IPS-18c (cell line): ENCODE results near the gene ZCWPW2.

ENCODE experiments used
- H3K4me3 ChIP-seq: 2 replicates; pipeline ENCODE4 v1.7.0; 2013; ENCODE audit warnings: low read depth, mild to moderate bottlenecking, low read length, moderate library complexity; ENCODE audit not compliant: insufficient read depth
- H3K9me3 ChIP-seq: one replicate; pipeline ENCODE4 v1.6.1; 2013; ENCODE audit warnings: mild to moderate bottlenecking, low read length, moderate library complexity; ENCODE audit not compliant: control insufficient read depth, insufficient read depth

ZCWPW2 gene

GRCh38 chr3:28347374-28348264 is 902 bp upstream of the ZCWPW2 start:
- peak overlapping the region; percentile 64 for H3K4me3 ChIP-seq
- no peaks in the 10 kb centered on the region for H3K9me3 ChIP-seq

GRCh38 chr3:28348265-28348628 is 274 bp upstream of the ZCWPW2 start:
- Histone ChIP-seq H3K4me3 (peak overlapping the region; percentile 64), H3K9me3 (no peaks in the 10 kb centered on the region)

- H3K4me3 ChIP-seq: peak overlapping the region; percentile 64
- no peaks in the 10 kb centered on the region for H3K9me3 ChIP-seq
Measured at GRCh38 chr3:28349469-28350000, 1.0 kb downstream of the ZCWPW2 start.

GRCh38 chr3:28376424-28376823 is 27.9 kb downstream of the ZCWPW2 start:
- H3K9me3 ChIP-seq: no peaks in the 10 kb centered on the region

GRCh38 chr3:28386049-28386448 is 37.5 kb downstream of the ZCWPW2 start:
- Histone ChIP-seq H3K4me3 (no peak overlapping the region), H3K9me3 (no peaks in the 10 kb centered on the region)

More at GRCh38 chr3:28376424-28376823, 27.9 kb downstream of the ZCWPW2 start:
- H3K4me3 ChIP-seq: no peak overlapping the region

GRCh38 chr3:28388978-28389377 is 40.5 kb downstream of the ZCWPW2 start:
- Histone ChIP-seq H3K4me3 (no peak overlapping the region), H3K9me3 (no peaks in the 10 kb centered on the region)

- Histone ChIP-seq H3K4me3 (no peak overlapping the region), H3K9me3 (peaks cover 4% of the 10 kb centered on the region)
Measured at GRCh38 chr3:28399206-28399605, 50.7 kb downstream of the ZCWPW2 start.

GRCh38 chr3:28406241-28406640 is 57.7 kb downstream of the ZCWPW2 start:
- no peak overlapping the region for H3K4me3 ChIP-seq
- no peaks in the 10 kb centered on the region for H3K9me3 ChIP-seq

GRCh38 chr3:28449398-28449797 is 100.9 kb downstream of the ZCWPW2 start:
- Histone ChIP-seq H3K4me3 (no peak overlapping the region), H3K9me3 (no peaks in the 10 kb centered on the region)

- Histone ChIP-seq H3K4me3 (no peak overlapping the region), H3K9me3 (no peaks in the 10 kb centered on the region)
Measured at GRCh38 chr3:28462866-28463265, 114.3 kb downstream of the ZCWPW2 start.

GRCh38 chr3:28467414-28467813 is 118.9 kb downstream of the ZCWPW2 start:
- H3K4me3 ChIP-seq: no peak overlapping the region
- no peaks in the 10 kb centered on the region for H3K9me3 ChIP-seq

- H3K9me3 ChIP-seq: no peaks in the 10 kb centered on the region
- no peak overlapping the region for H3K4me3 ChIP-seq
Measured at GRCh38 chr3:28476194-28476593, 127.7 kb downstream of the ZCWPW2 start.

- no peak overlapping the region for H3K4me3 ChIP-seq
- H3K9me3 ChIP-seq: no peaks in the 10 kb centered on the region
Measured at GRCh38 chr3:28476764-28477163, 128.2 kb downstream of the ZCWPW2 start.

- H3K4me3 ChIP-seq: no peak overlapping the region
- H3K9me3 ChIP-seq: no peaks in the 10 kb centered on the region
Measured at GRCh38 chr3:28485164-28485563, 136.6 kb downstream of the ZCWPW2 start.

GRCh38 chr3:28495301-28495700 is 146.8 kb downstream of the ZCWPW2 start:
- Histone ChIP-seq H3K9me3 (no peaks in the 10 kb centered on the region), H3K4me3 (no peak overlapping the region)

- H3K9me3 ChIP-seq: no peaks in the 10 kb centered on the region
- no peak overlapping the region for H3K4me3 ChIP-seq
Measured at GRCh38 chr3:28502397-28502937, 153.9 kb downstream of the ZCWPW2 start.

GRCh38 chr3:28504976-28505375 is 156.5 kb downstream of the ZCWPW2 start:
- no peak overlapping the region for H3K4me3 ChIP-seq
- H3K9me3 ChIP-seq: no peaks in the 10 kb centered on the region

- no peaks in the 10 kb centered on the region for H3K9me3 ChIP-seq
- no peak overlapping the region for H3K4me3 ChIP-seq
Measured at GRCh38 chr3:28521663-28522062, 173.1 kb downstream of the ZCWPW2 start.
